NCI-H2171 (cell line): ENCODE measurements around the gene KRTAP10-3.
"Not testable (repeated sequence)": the region's sequence is repeated elsewhere in the genome, so short reads cannot be mapped to it uniquely, and the experiment has no call there.

Source experiments
- DNase-seq: peaks from one replicate; lab custom pipeline; 2025; lab: John Stamatoyannopoulos, UW

The KRTAP10-3 gene

GRCh38 chr21:44590311-44590721 is 31.7 kb upstream of the KRTAP10-3 start:
- no peak for DNase-seq

GRCh38 chr21:44589586-44590305 is 31.2 kb upstream of the KRTAP10-3 start:
- no peak for DNase-seq

GRCh38 chr21:44589094-44589493 is 30.5 kb upstream of the KRTAP10-3 start:
- DNase-seq = no peak

GRCh38 chr21:44585892-44586291 is 27.3 kb upstream of the KRTAP10-3 start:
- DNase-seq = no peak

- DNase-seq = no peak
Measured at GRCh38 chr21:44583800-44584147, 25.2 kb upstream of the KRTAP10-3 start.

- no peak for DNase-seq
Measured at GRCh38 chr21:44583089-44583799, 24.6 kb upstream of the KRTAP10-3 start.

- no peak for DNase-seq
Measured at GRCh38 chr21:44582055-44582454, 23.5 kb upstream of the KRTAP10-3 start.

DNA sequence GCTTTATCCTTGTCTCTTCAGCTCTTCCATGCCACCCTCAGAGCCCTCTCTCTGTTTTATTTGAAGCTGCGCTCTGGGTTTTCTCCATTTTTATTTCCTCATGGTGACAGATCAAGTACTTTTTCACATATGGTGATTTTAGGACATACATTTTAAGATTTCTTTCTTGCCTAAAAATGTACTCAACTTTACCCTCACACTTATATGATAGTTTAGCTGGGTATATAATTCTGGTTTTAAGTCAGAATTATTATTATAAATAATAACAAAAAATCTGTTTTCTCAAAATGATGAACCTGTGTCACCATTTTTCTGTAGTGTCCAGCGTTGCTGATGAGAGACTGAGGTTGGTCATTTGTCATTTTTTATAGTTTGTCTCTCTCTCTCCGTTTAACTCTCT is 22.6 kb upstream of the KRTAP10-3 start:
- no peak for DNase-seq

- DNase-seq = not testable (repeated sequence)
Measured at GRCh38 chr21:44580231-44580821, 21.7 kb upstream of the KRTAP10-3 start, which contains the start of gene KRTAP10-5. Gene KRTAP10-5, minus strand, starts transcription at chr21:44580604. Its CDS starts 26 bp downstream, at chr21:44580578.

DNA sequence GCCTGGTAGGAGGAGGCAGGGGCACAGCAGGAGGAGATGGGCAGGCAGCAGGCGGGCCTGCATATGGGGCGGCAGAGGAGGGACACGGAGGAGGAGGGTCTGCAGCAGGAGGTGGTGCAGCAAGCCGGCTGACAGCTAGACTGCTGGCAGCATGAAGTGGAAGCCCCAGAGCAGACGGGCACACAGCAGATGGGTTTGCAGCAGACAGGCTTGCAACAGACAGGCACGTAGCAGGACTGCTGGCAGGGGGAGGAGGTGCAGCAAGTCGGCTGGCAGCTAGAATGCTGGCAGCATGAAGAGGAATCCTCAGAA is 21.2 kb upstream of the KRTAP10-3 start:
- no peak for DNase-seq

DNA sequence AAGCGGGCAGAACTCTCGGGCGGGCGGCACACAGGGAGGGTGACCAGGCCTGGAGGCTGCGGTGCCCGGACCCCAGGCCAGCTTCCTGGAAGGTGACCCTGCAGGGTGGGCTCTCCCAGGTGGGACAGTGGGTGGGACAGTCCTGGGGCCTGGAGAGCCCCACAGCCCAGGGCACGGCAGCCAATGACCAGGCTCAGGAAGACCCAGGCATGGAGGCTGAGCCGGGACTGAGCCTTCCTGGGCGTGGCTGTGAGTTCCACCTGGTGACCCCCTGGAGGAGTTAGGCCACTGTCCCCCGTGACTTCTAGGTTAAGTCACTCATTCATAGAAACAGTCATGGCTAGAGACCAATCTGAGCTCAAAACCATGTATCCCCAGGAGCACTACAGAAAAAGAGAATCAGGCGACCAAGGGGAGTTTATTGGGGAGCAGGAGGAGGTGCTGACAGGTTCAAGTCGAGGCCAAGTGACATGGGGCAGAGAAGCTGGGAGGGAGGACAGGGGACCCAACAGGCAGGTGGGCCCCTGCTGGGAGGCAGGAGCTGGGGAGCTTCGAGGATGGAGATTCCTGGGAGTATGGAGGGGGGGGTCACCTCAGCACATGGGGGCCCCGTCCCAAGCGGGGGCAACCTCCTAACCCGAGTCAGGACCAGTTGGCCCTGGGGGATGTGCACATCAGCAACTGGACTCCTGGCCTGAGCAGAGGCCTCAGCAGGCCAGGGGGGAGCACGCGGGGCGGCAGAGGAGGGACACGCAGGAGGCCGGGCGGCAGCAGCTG is 20.6 kb upstream of the KRTAP10-3 start:
- DNase-seq = no peak

- DNase-seq = no peak
Measured at GRCh38 chr21:44578371-44579055, 19.9 kb upstream of the KRTAP10-3 start.

- DNase-seq = no peak
Measured at GRCh38 chr21:44576025-44576420, 17.4 kb upstream of the KRTAP10-3 start.

DNA sequence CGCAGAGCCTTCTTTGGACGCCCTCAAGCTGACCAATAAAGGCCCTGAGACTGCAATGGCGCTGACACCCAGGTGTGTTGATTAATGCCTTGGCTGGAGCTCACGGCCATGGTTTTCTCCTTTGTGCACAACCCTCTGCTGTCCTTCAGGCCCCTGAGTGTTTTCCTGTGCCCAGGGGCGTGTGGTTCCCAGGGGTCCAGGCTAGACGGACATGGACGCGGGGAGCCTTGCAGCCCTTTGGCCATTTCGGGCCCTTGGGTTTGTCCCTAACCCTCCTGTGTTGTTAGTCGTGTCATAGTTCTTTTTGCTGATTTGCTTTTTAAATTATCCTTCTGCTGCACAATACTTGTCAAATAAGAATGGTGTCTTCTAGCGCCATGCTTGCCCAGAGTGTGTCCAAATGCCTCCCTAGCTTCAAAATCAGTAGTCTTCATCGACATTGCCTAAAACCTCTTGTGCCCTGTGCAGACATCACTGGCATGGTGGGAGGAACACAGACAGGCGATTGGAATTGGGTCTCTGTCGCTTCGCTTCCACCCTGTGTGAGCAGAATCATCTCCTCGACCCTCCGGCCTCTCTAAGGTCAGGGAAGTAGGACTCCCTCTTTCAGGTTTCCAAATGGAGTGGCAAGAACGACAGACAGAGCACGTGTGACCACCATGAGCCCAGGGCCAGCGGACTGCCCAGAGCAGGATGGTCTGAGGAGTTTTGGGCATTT is 16.9 kb upstream of the KRTAP10-3 start:
- no peak for DNase-seq

DNA sequence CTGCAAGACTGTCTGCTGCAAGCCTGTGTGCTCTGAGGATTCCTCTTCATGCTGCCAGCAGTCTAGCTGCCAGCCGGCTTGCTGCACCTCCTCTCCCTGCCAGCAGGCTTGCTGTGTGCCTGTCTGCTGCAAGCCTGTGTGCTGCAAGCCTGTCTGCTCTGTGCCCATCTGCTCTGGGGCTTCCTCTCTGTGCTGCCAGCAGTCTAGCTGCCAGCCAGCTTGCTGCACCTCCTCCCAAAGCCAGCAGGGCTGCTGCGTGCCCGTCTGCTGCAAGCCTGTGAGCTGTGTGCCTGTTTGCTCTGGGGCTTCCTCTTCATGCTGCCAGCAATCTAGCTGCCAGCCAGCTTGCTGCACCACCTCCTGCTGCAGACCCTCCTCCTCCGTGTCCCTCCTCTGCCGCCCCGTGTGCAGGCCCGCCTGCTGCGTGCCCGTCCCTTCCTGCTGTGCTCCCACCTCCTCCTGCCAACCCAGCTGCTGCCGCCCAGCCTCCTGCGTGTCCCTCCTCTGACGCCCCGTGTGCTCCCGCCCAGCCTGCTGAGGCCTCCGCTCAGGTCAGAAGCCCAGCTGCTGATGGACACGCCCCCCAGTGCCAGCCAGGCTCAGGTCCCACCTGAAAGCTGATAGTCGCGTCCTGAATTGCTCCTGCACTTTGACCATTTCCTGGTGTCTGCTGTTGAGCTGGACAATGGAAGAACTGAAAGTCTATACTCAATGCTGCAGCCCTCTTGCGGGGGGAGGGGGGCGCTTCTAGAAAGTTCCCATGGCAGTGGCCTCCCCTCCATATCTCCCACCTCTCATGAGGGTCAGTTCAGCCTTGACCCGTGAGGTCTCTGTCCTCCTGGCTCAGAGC is 16.1 kb upstream of the KRTAP10-3 start:
- DNase-seq = no peak

DNA sequence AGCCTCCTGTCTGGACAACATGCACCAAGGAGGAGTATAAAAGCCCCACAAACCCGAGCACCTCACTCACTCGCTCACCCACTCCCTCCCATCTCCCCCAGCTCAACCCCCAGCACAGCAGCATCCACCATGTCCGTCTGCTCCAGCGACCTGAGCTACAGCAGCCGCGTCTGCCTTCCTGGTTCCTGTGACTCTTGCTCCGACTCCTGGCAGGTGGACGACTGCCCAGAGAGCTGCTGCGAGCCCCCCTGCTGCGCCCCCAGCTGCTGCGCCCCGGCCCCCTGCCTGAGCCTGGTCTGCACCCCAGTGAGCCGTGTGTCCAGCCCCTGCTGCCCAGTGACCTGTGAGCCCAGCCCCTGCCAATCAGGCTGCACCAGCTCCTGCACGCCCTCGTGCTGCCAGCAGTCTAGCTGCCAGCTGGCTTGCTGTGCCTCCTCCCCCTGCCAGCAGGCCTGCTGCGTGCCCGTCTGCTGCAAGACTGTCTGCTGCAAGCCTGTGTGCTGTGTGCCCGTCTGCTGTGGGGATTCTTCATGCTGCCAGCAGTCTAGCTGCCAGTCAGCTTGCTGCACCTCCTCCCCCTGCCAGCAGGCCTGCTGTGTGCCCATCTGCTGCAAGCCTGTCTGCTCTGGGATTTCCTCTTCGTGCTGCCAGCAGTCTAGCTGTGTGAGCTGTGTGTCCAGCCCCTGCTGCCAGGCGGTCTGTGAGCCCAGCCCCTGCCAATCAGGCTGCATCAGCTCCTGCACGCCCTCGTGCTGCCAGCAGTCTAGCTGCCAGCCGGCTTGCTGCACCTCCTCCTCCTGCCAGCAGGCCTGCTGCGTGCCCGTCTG is 15.2 kb upstream of the KRTAP10-3 start, which contains the start of gene KRTAP10-4:
Gene KRTAP10-4 (plus strand): TSS at position 100 of the 827 bp plus-strand sequence. CDS start 30 bp downstream, at position 130.
- DNase-seq = not testable (repeated sequence)

DNA sequence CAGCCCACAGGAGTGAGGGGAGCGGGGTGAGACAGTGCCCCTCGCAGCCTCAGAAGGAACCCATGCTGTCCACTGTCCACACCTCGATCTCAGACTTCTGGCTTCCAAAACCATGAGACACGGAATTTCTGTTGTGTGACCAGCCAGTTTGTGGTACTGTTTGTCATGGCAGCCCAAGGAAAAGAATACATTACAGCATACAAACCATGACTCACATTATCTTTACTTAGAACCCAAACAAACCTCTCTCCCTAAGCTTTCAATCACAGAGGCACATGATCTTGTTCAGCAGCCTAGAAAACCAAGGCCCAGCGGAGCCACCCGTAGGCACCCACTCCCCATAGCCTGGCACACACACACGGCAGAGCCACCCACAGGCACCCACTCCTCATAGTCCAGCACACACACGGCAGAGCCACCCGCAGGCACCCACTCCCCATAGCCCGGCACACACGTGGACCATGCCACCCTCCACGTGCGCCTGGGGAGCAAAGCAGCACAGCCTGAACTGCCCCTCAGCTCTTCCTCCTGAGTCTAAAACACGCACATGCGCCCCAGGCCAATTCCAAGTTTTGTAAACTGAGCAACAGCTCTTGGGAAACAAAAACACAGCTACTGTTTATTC is 14.5 kb upstream of the KRTAP10-3 start:
- DNase-seq = no peak

GRCh38 chr21:44571844-44572782 is 13.5 kb upstream of the KRTAP10-3 start:
- no peak for DNase-seq
